ENCODE data around the gene TDRD9.
"Not testable (repeated sequence)": the region's sequence is repeated elsewhere in the genome, so short reads cannot be mapped to it uniquely, and the experiment has no call there.

TDRD9 gene

GRCh38 chr14:103928011-103928890, at the start of gene TDRD9:
Gene TDRD9, plus strand, starts transcription at chr14:103928456. Its CDS starts 54 bp downstream, at chr14:103928510.
- no peak for DNase-seq

- no peak for DNase-seq
Measured at GRCh38 chr14:103879118-103879569, 49.1 kb upstream of the TDRD9 start.

GRCh38 chr14:103879570-103880347, 48.5 kb upstream of the TDRD9 start:
- no peak for DNase-seq

- DNase-seq, result peak; percentile 81
Measured at GRCh38 chr14:103880348-103881267, 47.6 kb upstream of the TDRD9 start.

- no peak for DNase-seq
Measured at GRCh38 chr14:103881268-103882201, 46.7 kb upstream of the TDRD9 start.

- DNase-seq, result no peak
Measured at GRCh38 chr14:103882503-103883262, 45.6 kb upstream of the TDRD9 start.

GRCh38 chr14:103883263-103883523, 45.1 kb upstream of the TDRD9 start:
- DNase-seq, result no peak

GRCh38 chr14:103884854-103885253, 43.4 kb upstream of the TDRD9 start:
- DNase-seq, result no peak

GRCh38 chr14:103885509-103885932, 42.7 kb upstream of the TDRD9 start:
- no peak for DNase-seq

GRCh38 chr14:103886304-103887169, 41.7 kb upstream of the TDRD9 start:
- DNase-seq, result no peak

GRCh38 chr14:103887170-103887501, 41.1 kb upstream of the TDRD9 start:
- no peak for DNase-seq

- DNase-seq, result no peak
Measured at GRCh38 chr14:103887557-103888115, 40.6 kb upstream of the TDRD9 start.

GRCh38 chr14:103889002-103889312, 39.3 kb upstream of the TDRD9 start:
- DNase-seq, result not testable (repeated sequence)

- no peak for DNase-seq
Measured at GRCh38 chr14:103889313-103890051, 38.8 kb upstream of the TDRD9 start.

- DNase-seq, result no peak
Measured at GRCh38 chr14:103890052-103890371, 38.2 kb upstream of the TDRD9 start.

- DNase-seq, result no peak
Measured at GRCh38 chr14:103890821-103891666, 37.2 kb upstream of the TDRD9 start.

- DNase-seq, result no peak
Measured at GRCh38 chr14:103891667-103892215, 36.5 kb upstream of the TDRD9 start.

GRCh38 chr14:103892247-103892646, 36.0 kb upstream of the TDRD9 start:
- DNase-seq, result no peak
